ENCODE measurements around the gene C16orf96.

The C16orf96 gene

DNA sequence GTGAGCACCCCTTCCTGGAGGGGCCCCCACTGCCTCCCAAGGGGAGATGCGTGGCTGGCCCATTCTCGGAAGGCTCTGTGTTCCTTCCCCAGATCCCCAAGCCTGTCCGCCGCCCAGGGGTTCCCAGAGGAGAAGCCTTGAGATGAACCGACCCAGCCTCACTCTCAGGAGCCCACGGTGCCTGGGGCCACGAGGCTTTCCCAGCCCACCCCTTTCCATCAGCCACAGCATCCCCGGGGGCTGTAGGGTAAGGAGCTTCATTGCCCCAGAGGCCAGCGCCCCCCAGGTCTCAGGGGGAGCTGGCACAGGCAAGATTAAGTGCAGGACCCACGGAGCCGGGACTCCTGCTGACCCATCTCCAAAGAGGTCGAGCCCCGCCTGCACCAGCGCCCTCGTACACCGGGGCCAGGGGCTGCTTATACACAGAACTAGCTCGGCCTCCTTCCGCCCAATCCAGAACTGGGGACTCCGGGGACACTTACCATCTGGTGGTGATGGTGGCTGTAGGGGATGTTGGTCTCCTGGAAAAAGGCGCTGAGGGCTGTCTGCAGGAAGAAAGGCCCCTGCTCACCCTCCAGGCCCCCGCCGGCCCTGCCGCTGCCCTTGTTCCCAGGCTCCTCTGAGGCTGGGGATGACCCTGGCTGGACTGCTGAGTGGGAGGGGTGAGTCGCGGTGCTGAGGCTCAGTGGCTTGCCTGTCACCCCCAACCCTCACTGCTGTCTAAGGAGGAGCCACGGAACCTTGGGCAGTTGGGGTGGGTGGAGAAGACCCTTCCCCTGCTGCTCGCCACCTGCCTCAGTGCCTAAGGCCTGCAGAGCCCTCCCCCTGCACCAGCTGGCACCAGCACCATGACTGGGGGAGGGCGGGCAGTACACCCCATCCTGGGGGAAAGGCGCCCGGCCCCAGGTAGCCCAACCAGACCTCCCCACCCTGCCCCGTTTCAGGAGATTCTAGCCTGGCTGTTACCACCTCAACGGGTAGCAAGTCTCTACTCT, 54.2 kb downstream of the C16orf96 start:
- H3K4me3 Mint-ChIP-seq, result no peak overlapping the region
- H3K27ac Mint-ChIP-seq, result no peak overlapping the region
- no peaks in the 10 kb centered on the region for H3K9me3 Mint-ChIP-seq (ENCODE audit: low read depth)
- H3K4me1 Mint-ChIP-seq (ENCODE audit: low read depth), result peaks cover 9% of the 10 kb centered on the region
- H3K36me3 Mint-ChIP-seq, result no peaks in the 10 kb centered on the region
- no peaks in the 10 kb centered on the region for H3K27me3 Mint-ChIP-seq

DNA sequence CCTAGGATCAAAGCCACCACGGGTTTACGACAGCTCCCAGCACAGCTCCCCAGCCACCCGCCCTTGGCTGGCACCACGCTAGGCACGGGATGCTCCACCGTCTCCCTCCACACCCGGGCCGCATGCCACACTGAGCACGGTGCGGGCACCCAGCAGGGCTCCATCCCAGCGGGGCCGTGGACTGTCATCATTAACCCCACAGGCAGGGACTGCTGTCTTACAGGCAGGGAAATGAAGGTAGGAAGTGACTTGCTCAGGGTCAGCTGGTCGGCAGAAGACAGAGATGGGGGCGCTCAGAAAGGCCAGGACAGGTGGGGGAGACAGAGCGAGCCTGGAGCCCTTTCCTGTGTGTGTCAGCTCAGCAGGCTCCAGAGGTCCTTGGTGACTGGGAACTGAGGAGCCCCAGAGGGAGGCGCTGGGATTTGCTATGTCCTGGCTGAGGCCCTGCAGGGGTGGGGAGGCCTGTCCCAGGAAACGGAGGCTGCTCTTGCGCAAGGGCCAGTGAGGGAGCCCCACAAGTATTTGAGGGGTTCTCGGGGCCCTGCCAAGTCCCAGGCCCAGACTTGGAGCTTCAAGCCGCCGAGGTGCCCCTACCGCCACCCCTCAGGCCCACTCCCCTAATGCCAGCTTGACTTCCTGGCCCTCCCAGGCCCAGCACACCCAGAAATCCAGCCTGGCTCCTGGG, 55.3 kb downstream of the C16orf96 start:
- Mint-ChIP-seq H3K4me3 (no peak overlapping the region), H3K4me1 (ENCODE audit: low read depth) (peaks cover 18% of the 10 kb centered on the region), H3K36me3 (no peaks in the 10 kb centered on the region), H3K27me3 (no peaks in the 10 kb centered on the region), H3K9me3 (ENCODE audit: low read depth) (no peaks in the 10 kb centered on the region), H3K27ac (peak overlapping the region; percentile 54)

- Mint-ChIP-seq H3K4me3 (peak overlapping the region; percentile 82), H3K9me3 (ENCODE audit: low read depth) (no peaks in the 10 kb centered on the region), H3K4me1 (ENCODE audit: low read depth) (peaks cover 23% of the 10 kb centered on the region), H3K27ac (peak overlapping the region; percentile 64), H3K27me3 (no peaks in the 10 kb centered on the region), H3K36me3 (no peaks in the 10 kb centered on the region)
Measured at GRCh38 chr16:4612474-4612931, 56.4 kb downstream of the C16orf96 start.

GRCh38 chr16:4612977-4613635, 57.0 kb downstream of the C16orf96 start:
- Mint-ChIP-seq H3K27ac (peak overlapping the region; percentile 64), H3K9me3 (ENCODE audit: low read depth) (no peaks in the 10 kb centered on the region), H3K4me1 (ENCODE audit: low read depth) (peaks cover 27% of the 10 kb centered on the region), H3K4me3 (peak overlapping the region; percentile 82), H3K27me3 (no peaks in the 10 kb centered on the region), H3K36me3 (no peaks in the 10 kb centered on the region)

GRCh38 chr16:4613636-4614570, 57.8 kb downstream of the C16orf96 start:
- H3K27ac Mint-ChIP-seq, result peak overlapping the region; percentile 54

GRCh38 chr16:4614571-4615383, 58.6 kb downstream of the C16orf96 start, which contains the start of gene UBALD1:
TSS of gene UBALD1 (minus strand) at chr16:4614888. CDS start at chr16:4614797, 91 bp downstream.
- H3K4me3 Mint-ChIP-seq, result peak within 1 kb of the TSS; percentile 94
- peak within 1 kb of the TSS; percentile 96 for H3K27ac Mint-ChIP-seq

More at GRCh38 chr16:4613636-4614570, 57.8 kb downstream of the C16orf96 start:
- H3K27me3 Mint-ChIP-seq, result no peaks in the 10 kb centered on the region
- peaks cover 29% of the 10 kb centered on the region for H3K4me1 Mint-ChIP-seq (ENCODE audit: low read depth)
- H3K9me3 Mint-ChIP-seq (ENCODE audit: low read depth), result no peaks in the 10 kb centered on the region
- peak overlapping the region; percentile 82 for H3K4me3 Mint-ChIP-seq
- no peaks in the 10 kb centered on the region for H3K36me3 Mint-ChIP-seq

DNA sequence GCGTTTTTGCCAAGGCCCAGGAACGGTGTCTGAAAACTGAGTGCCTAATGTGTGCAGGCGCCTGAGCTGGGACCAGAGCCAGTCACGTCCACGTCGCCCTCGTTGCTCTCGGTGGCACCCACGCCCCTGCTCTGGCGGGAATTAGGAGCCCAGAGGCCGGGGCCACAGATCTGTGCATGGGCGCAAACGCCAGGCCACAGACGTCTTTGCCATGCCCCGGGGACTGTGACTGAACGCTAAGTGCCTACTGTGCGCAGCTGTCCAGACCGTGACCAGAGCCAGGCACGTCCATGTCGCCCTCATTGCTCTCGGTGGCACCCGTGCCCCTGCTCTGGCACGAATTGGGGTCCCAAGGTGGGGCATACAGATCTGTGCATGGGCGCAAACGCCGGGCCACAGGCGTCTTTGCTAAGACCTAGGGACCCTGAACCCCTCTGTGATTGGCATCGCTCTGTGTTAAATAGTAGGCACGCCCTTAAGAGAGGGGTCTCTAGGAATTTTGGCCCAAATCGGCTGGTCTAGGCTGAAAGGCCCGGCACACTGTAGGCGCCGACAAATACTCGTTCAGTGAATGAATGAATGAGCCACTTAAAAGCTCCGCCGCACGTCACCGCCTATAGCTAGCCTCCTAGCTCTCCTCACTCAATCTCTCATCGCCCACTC, 59.4 kb downstream of the C16orf96 start:
- no peaks in the 10 kb centered on the region for H3K36me3 Mint-ChIP-seq
- H3K27ac Mint-ChIP-seq, result peak overlapping the region; percentile 92
- no peaks in the 10 kb centered on the region for H3K9me3 Mint-ChIP-seq (ENCODE audit: low read depth)
- no peaks in the 10 kb centered on the region for H3K27me3 Mint-ChIP-seq
- peaks cover 29% of the 10 kb centered on the region for H3K4me1 Mint-ChIP-seq (ENCODE audit: low read depth)
- H3K4me3 Mint-ChIP-seq, result peak overlapping the region; percentile 94

More at GRCh38 chr16:4614571-4615383, 58.6 kb downstream of the C16orf96 start, which contains the start of gene UBALD1:
- no peaks in the 10 kb centered on the region for H3K27me3 Mint-ChIP-seq
- H3K4me1 Mint-ChIP-seq (ENCODE audit: low read depth), result peaks cover 29% of the 10 kb centered on the region
- no peaks in the 10 kb centered on the region for H3K36me3 Mint-ChIP-seq
- no peaks in the 10 kb centered on the region for H3K9me3 Mint-ChIP-seq (ENCODE audit: low read depth)

GRCh38 chr16:4616047-4616811, 60.1 kb downstream of the C16orf96 start:
- Mint-ChIP-seq H3K4me1 (ENCODE audit: low read depth) (peaks cover 29% of the 10 kb centered on the region), H3K4me3 (peak overlapping the region; percentile 94), H3K27ac (peak overlapping the region; percentile 99), H3K9me3 (ENCODE audit: low read depth) (no peaks in the 10 kb centered on the region), H3K36me3 (no peaks in the 10 kb centered on the region), H3K27me3 (no peaks in the 10 kb centered on the region)

- H3K27me3 Mint-ChIP-seq, result no peaks in the 10 kb centered on the region
- H3K27ac Mint-ChIP-seq, result peak overlapping the region; percentile 41
- H3K4me3 Mint-ChIP-seq, result peak overlapping the region; percentile 6
- no peaks in the 10 kb centered on the region for H3K9me3 Mint-ChIP-seq (ENCODE audit: low read depth)
- no peaks in the 10 kb centered on the region for H3K36me3 Mint-ChIP-seq
- H3K4me1 Mint-ChIP-seq (ENCODE audit: low read depth), result peaks cover 25% of the 10 kb centered on the region
Measured at GRCh38 chr16:4617880-4618279, 61.7 kb downstream of the C16orf96 start.

- Mint-ChIP-seq H3K4me1 (ENCODE audit: low read depth) (peaks cover 22% of the 10 kb centered on the region), H3K27me3 (no peaks in the 10 kb centered on the region), H3K9me3 (ENCODE audit: low read depth) (no peaks in the 10 kb centered on the region), H3K36me3 (no peaks in the 10 kb centered on the region), H3K27ac (no peak overlapping the region), H3K4me3 (no peak overlapping the region)
Measured at GRCh38 chr16:4618645-4619418, 62.7 kb downstream of the C16orf96 start.

DNA sequence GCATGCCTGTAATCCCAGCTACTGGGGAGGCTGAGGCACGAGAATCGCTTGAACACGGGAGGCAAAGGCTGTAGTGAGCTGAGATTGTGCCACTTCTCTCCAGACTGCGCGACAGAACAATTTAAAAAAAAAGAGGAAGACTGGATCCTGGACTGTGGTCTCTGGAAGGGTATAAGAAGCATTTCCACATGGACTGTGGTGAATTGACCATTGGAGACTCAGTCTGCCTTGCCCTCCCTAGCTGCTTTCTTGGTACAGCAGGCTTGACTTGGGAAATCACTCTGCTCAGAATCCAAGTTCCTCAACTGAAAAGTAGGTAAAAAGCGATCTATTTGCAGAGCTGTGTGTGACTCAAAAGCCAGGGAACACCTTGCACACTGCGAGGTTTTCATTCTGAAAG, 67.5 kb downstream of the C16orf96 start:
- Mint-ChIP-seq H3K36me3 (no peaks in the 10 kb centered on the region), H3K4me1 (ENCODE audit: low read depth) (peaks cover 31% of the 10 kb centered on the region), H3K27me3 (no peaks in the 10 kb centered on the region), H3K27ac (peak overlapping the region; percentile 16), H3K4me3 (peak overlapping the region; percentile 89), H3K9me3 (ENCODE audit: low read depth) (no peaks in the 10 kb centered on the region)
